DOHH2 (cell line): ENCODE data around the gene SELP.

Experiments used
- H3F3A ChIP-seq: fragments of 200-600 bp; sonication (generic), shearing (Covaris generic); 2 replicates; pipeline ENCODE4 v1.6.0; 2016; ENCODE audit warnings: antibody characterized with exemption, mild to moderate bottlenecking; ENCODE audit not compliant: control insufficient read depth, insufficient read depth
- H3K27ac ChIP-seq: fragments of 200-600 bp; sonication (generic); 2 replicates; pipeline ENCODE4 v1.5.1; 2014; ENCODE audit warnings: low read depth, mild to moderate bottlenecking, low read length, moderate library complexity
- H3K27me3 ChIP-seq: fragments of 200-600 bp; sonication (generic); 2 replicates; pipeline ENCODE4 v1.6.1; 2014; ENCODE audit warnings: mild to moderate bottlenecking, low read length, mixed read lengths; ENCODE audit not compliant: control insufficient read depth
- H3K36me3 ChIP-seq: fragments of 200-600 bp; sonication (generic); 2 replicates; pipeline ENCODE4 v1.6.1; 2014; ENCODE audit warnings: mild to moderate bottlenecking, low read length, moderate library complexity, mixed read lengths; ENCODE audit not compliant: control insufficient read depth
- H3K4me1 ChIP-seq: fragments of 200-600 bp; sonication (generic); 2 replicates; pipeline ENCODE4 v1.6.1; 2014; ENCODE audit warnings: mild to moderate bottlenecking, low read length, mixed read lengths; ENCODE audit not compliant: control insufficient read depth
- H3K4me2 ChIP-seq: fragments of 200-600 bp; sonication (generic); 2 replicates; pipeline ENCODE4 v1.6.0; 2014; ENCODE audit warnings: mild to moderate bottlenecking, low read length, moderate library complexity
- H3K4me3 ChIP-seq: fragments of 200-600 bp; sonication (generic); 2 replicates; pipeline ENCODE4 v1.5.1; 2014; ENCODE audit warnings: mild to moderate bottlenecking, low read length, mixed read lengths
- H3K79me2 ChIP-seq: fragments of 200-600 bp; sonication (generic); 2 replicates; pipeline ENCODE4 v1.6.1; 2014; ENCODE audit warnings: mild to moderate bottlenecking, low read length, mixed read lengths; ENCODE audit not compliant: control insufficient read depth
- H3K9me2 ChIP-seq: fragments of 200-600 bp; sonication (generic); replicated peaks from 2 replicates; pipeline ENCODE4 v1.6.1; 2014; ENCODE audit warnings: mild to moderate bottlenecking, low read length, mixed read lengths; ENCODE audit not compliant: control insufficient read depth
- H3K9me3 ChIP-seq: fragments of 200-600 bp; sonication (generic); 2 replicates; pipeline ENCODE4 v1.6.1; 2014; ENCODE audit warnings: antibody characterized with exemption, low read length, mixed read lengths; ENCODE audit not compliant: control insufficient read depth, insufficient read depth
- H4K20me1 ChIP-seq: fragments of 200-600 bp; sonication (generic); 2 replicates; pipeline ENCODE4 v1.6.0; 2014; ENCODE audit warnings: low read depth, mild to moderate bottlenecking, antibody characterized with exemption, low read length, moderate library complexity; ENCODE audit not compliant: control insufficient read depth, insufficient read depth
- CTCF ChIP-seq: fragments of 200-600 bp; sonication (generic); IDR thresholded peaks from one replicate; pipeline ENCODE4 v1.5.1; 2014; ENCODE audit warnings: antibody characterized with exemption, mild to moderate bottlenecking, low read depth, low read length; ENCODE audit not compliant: poor library complexity, severe bottlenecking
- EZH2phosphoT487 ChIP-seq: fragments of 200-600 bp; sonication (generic); IDR thresholded peaks from 2 replicates; pipeline ENCODE4 v1.6.1; 2017; ENCODE audit warnings: borderline replicate concordance, mild to moderate bottlenecking, antibody characterized with exemption, low read length, moderate library complexity, mixed read lengths

Gene SELP

GRCh38 chr1:169548282-169548681 is 81.6 kb downstream of the SELP start:
- Histone ChIP-seq H3K9me2 (no peaks in the 10 kb centered on the region), H3K79me2 (no peaks in the 10 kb centered on the region), H3K36me3 (no peaks in the 10 kb centered on the region), H3K4me3 (no peak overlapping the region), H3K27me3 (peaks cover 7% of the 10 kb centered on the region), H3K4me2 (no peak overlapping the region), H3K9me3 (no peaks in the 10 kb centered on the region), H3F3A (no peaks in the 10 kb centered on the region), H3K27ac (no peak overlapping the region), H3K4me1 (0 out of 2 replicates have a peak, but pooled peaks cover 2% of the 10 kb centered on the region), H4K20me1 (no peaks in the 10 kb centered on the region)
- TF ChIP-seq EZH2phosphoT487 (no peak), CTCF (no peak)

GRCh38 chr1:169546087-169546995 is 83.6 kb downstream of the SELP start:
- Histone ChIP-seq H3K4me2 (no peak overlapping the region), H3K27ac (no peak overlapping the region), H3K36me3 (no peaks in the 10 kb centered on the region), H4K20me1 (no peaks in the 10 kb centered on the region), H3K79me2 (no peaks in the 10 kb centered on the region), H3K4me1 (0 out of 2 replicates have a peak, but pooled peaks cover 2% of the 10 kb centered on the region), H3K9me3 (no peaks in the 10 kb centered on the region), H3K27me3 (peaks cover 4% of the 10 kb centered on the region), H3K9me2 (no peaks in the 10 kb centered on the region), H3F3A (no peaks in the 10 kb centered on the region), H3K4me3 (no peak overlapping the region)
- TF ChIP-seq EZH2phosphoT487 (no peak), CTCF (peak; percentile 78)

- no peaks in the 10 kb centered on the region for H3F3A ChIP-seq
- H3K27me3 ChIP-seq, result peaks cover 4% of the 10 kb centered on the region
- no peaks in the 10 kb centered on the region for H4K20me1 ChIP-seq
- H3K4me1 ChIP-seq, result 0 out of 2 replicates have a peak, but pooled peaks cover 2% of the 10 kb centered on the region
- no peaks in the 10 kb centered on the region for H3K9me2 ChIP-seq
- H3K79me2 ChIP-seq, result no peaks in the 10 kb centered on the region
- no peak overlapping the region for H3K4me2 ChIP-seq
- no peaks in the 10 kb centered on the region for H3K9me3 ChIP-seq
- TF ChIP-seq CTCF (no peak), EZH2phosphoT487 (no peak)
- H3K36me3 ChIP-seq, result no peaks in the 10 kb centered on the region
- H3K4me3 ChIP-seq, result no peak overlapping the region
- no peak overlapping the region for H3K27ac ChIP-seq
Measured at GRCh38 chr1:169545472-169545871, 84.5 kb downstream of the SELP start.
